ENCODE data around the gene HEATR9.

HEATR9 gene

GRCh38 chr17:35807371-35808144, 61.1 kb downstream of the HEATR9 start:
- DNase-seq = no peak
